Epithelial cell of proximal tubule (primary cell): Measurements from ENCODE around the gene EGLN1. TPM values are rescaled to one million over a fixed set of nuclear protein-coding genes. Genes with fewer than 3 reads are reported as not detected.
A peak's percentile ranks its signal among the peaks of the same experiment; 100 is the strongest.

Source experiments
- DNase-seq: peaks from one replicate; pipeline ENCODE4 v3.0.0-alpha.2; 2011; ENCODE audit warnings: low read depth
- H3K4me3 ChIP-seq: 2 replicates; pipeline ENCODE4 v1.5.1; 2011; ENCODE audit warnings: low read depth, mild to moderate bottlenecking, low read length
- CTCF ChIP-seq: conservative IDR thresholded peaks from 2 replicates; pipeline ENCODE4 v1.5.1; 2012; ENCODE audit warnings: low read depth, mild to moderate bottlenecking, low read length
- total RNA-seq: library from RNA; depleted of rRNA; stranded (reverse); fragments of >200 nt; gene quantifications from 2 replicates; pipeline ENCODE4 v1.2.3, GENCODE V29; 2015

The EGLN1 gene
- total RNA-seq, 1 donor from 2014 or later, result 34.5 TPM

GRCh38 chr1:231381729-231382128 lies 40.4 kb downstream of the EGLN1 start:
- no peak for TF ChIP-seq CTCF
- DNase-seq, result no peak
- H3K4me3 ChIP-seq, result no peak overlapping the region

- TF ChIP-seq CTCF, result no peak
- peak overlapping the region; percentile 37 for H3K4me3 ChIP-seq
- DNase-seq, result peak; percentile 92
Observed at GRCh38 chr1:231376875-231377549, 45.1 kb downstream of the EGLN1 start.

GRCh38 chr1:231376101-231376500 lies 46.0 kb downstream of the EGLN1 start:
- H3K4me3 ChIP-seq, result no peak overlapping the region
- no peak for DNase-seq
- TF ChIP-seq CTCF, result no peak

- TF ChIP-seq CTCF, result no peak
- no peak for DNase-seq
- H3K4me3 ChIP-seq, result no peak overlapping the region
Observed at GRCh38 chr1:231374394-231374793, 47.7 kb downstream of the EGLN1 start.

- no peak for DNase-seq
- no peak for TF ChIP-seq CTCF
- H3K4me3 ChIP-seq, result no peak overlapping the region
Observed at GRCh38 chr1:231372501-231372900, 49.6 kb downstream of the EGLN1 start.

- TF ChIP-seq CTCF, result peak; percentile 38
- DNase-seq, result no peak
Observed at GRCh38 chr1:231369282-231369681, 52.8 kb downstream of the EGLN1 start.

GRCh38 chr1:231364192-231364591 lies 57.9 kb downstream of the EGLN1 start:
- TF ChIP-seq CTCF, result no peak
- no peak for DNase-seq
- no peak overlapping the region for H3K4me3 ChIP-seq

More at GRCh38 chr1:231369282-231369681, 52.8 kb downstream of the EGLN1 start:
- H3K4me3 ChIP-seq, result no peak overlapping the region
